KMS-11 (cell line): ENCODE results near the gene ZNF423.

Experiments used
- H2AFZ ChIP-seq: fragments of 200-600 bp; sonication (generic); 2 replicates; pipeline ENCODE4 v1.6.1; 2016; ENCODE audit warnings: antibody characterized with exemption, mixed run types, low read depth
- H3K27ac ChIP-seq: fragments of 200-600 bp; sonication (generic); 2 replicates; pipeline ENCODE4 v1.6.1; 2016; ENCODE audit warnings: mild to moderate bottlenecking, mixed run types
- H3K27me3 ChIP-seq: fragments of 200-600 bp; sonication (generic); 2 replicates; pipeline ENCODE4 v1.6.1; 2017; ENCODE audit warnings: mild to moderate bottlenecking, low read depth, mixed run types, moderate library complexity; ENCODE audit not compliant: insufficient read depth
- H3K36me3 ChIP-seq: fragments of 200-600 bp; sonication (generic); 2 replicates; pipeline ENCODE4 v1.6.1; 2017; ENCODE audit warnings: mild to moderate bottlenecking, mixed run types; ENCODE audit not compliant: insufficient read depth
- H3K4me1 ChIP-seq: fragments of 200-600 bp; sonication (generic); 2 replicates; pipeline ENCODE4 v1.6.1; 2016; ENCODE audit warnings: mild to moderate bottlenecking, low read depth, mixed run types; ENCODE audit not compliant: poor library complexity, severe bottlenecking
- H3K4me2 ChIP-seq: fragments of 200-600 bp; sonication (generic); 2 replicates; pipeline ENCODE4 v1.7.0; 2016; ENCODE audit warnings: mild to moderate bottlenecking, mixed run types
- H3K4me3 ChIP-seq: fragments of 200-600 bp; sonication (generic); IDR thresholded peaks from 2 replicates; pipeline ENCODE4 v1.6.1; 2017; ENCODE audit warnings: low read depth, low read length, mixed read lengths; ENCODE audit not compliant: insufficient read depth
- H3K79me2 ChIP-seq: fragments of 200-600 bp; sonication (generic); 2 replicates; pipeline ENCODE4 v1.6.1; 2016; ENCODE audit warnings: low read depth, mixed run types; ENCODE audit not compliant: insufficient read depth
- H3K9ac ChIP-seq: fragments of 200-600 bp; sonication (generic); 2 replicates; pipeline ENCODE4 v1.6.1; 2016; ENCODE audit warnings: mild to moderate bottlenecking, mixed run types
- H4K20me1 ChIP-seq: fragments of 200-600 bp; sonication (generic); 2 replicates; pipeline ENCODE4 v1.6.1; 2016; ENCODE audit warnings: mild to moderate bottlenecking, mixed run types; ENCODE audit not compliant: insufficient read depth
- CTCF ChIP-seq: fragments of 200-600 bp; sonication (generic); conservative IDR thresholded peaks from 2 replicates; pipeline ENCODE4 v1.6.1; 2017; ENCODE audit warnings: low read depth, mild to moderate bottlenecking, antibody characterized with exemption, low read length, moderate library complexity, mixed read lengths

The ZNF423 gene

GRCh38 chr16:49636608-49637007 lies 219.3 kb downstream of the ZNF423 start:
- H2AFZ ChIP-seq = no peak overlapping the region

GRCh38 chr16:49635591-49636581 lies 220.0 kb downstream of the ZNF423 start:
- Histone ChIP-seq H3K27ac (no peak overlapping the region), H3K4me2 (no peak overlapping the region), H3K27me3 (no peaks in the 10 kb centered on the region), H3K4me1 (no peaks in the 10 kb centered on the region), H4K20me1 (no peaks in the 10 kb centered on the region), H3K79me2 (no peaks in the 10 kb centered on the region), H3K36me3 (no peaks in the 10 kb centered on the region), H3K4me3 (no peak overlapping the region), H3K9ac (no peak overlapping the region), H2AFZ (no peak overlapping the region)
- no peak for TF ChIP-seq CTCF

More at GRCh38 chr16:49636608-49637007, 219.3 kb downstream of the ZNF423 start:
- Histone ChIP-seq H3K79me2 (no peaks in the 10 kb centered on the region), H3K9ac (no peak overlapping the region), H3K27me3 (no peaks in the 10 kb centered on the region), H3K4me2 (no peak overlapping the region), H3K4me3 (no peak overlapping the region), H3K27ac (no peak overlapping the region), H3K4me1 (no peaks in the 10 kb centered on the region), H3K36me3 (no peaks in the 10 kb centered on the region), H4K20me1 (no peaks in the 10 kb centered on the region)
- no peak for TF ChIP-seq CTCF

GRCh38 chr16:49635009-49635350 lies 220.9 kb downstream of the ZNF423 start:
- H3K9ac ChIP-seq = no peak overlapping the region
- H3K4me1 ChIP-seq = no peaks in the 10 kb centered on the region
- no peaks in the 10 kb centered on the region for H3K36me3 ChIP-seq
- no peak overlapping the region for H3K4me3 ChIP-seq
- no peaks in the 10 kb centered on the region for H4K20me1 ChIP-seq
- TF ChIP-seq CTCF = no peak
- no peak overlapping the region for H3K4me2 ChIP-seq
- no peak overlapping the region for H3K27ac ChIP-seq
- H3K79me2 ChIP-seq = no peaks in the 10 kb centered on the region
- H2AFZ ChIP-seq = no peak overlapping the region
- no peaks in the 10 kb centered on the region for H3K27me3 ChIP-seq

- H4K20me1 ChIP-seq = no peaks in the 10 kb centered on the region
- H3K4me2 ChIP-seq = no peak overlapping the region
- no peaks in the 10 kb centered on the region for H3K4me1 ChIP-seq
- no peak for TF ChIP-seq CTCF
- no peaks in the 10 kb centered on the region for H3K36me3 ChIP-seq
- H3K27ac ChIP-seq = no peak overlapping the region
- no peaks in the 10 kb centered on the region for H3K27me3 ChIP-seq
- no peak overlapping the region for H3K4me3 ChIP-seq
- no peaks in the 10 kb centered on the region for H3K79me2 ChIP-seq
- H3K9ac ChIP-seq = no peak overlapping the region
- H2AFZ ChIP-seq = no peak overlapping the region
These were observed 221.5 kb downstream of the ZNF423 start for GRCh38 chr16:49634235-49635008.
